K562 (cell line): ENCODE results near the gene POLRMT. TPM values are rescaled to one million over a fixed set of nuclear protein-coding genes. Genes with fewer than 3 reads are reported as not detected.
A peak's percentile ranks its signal among the peaks of the same experiment; 100 is the strongest.

Experiments
- ATF1 ChIP-seq, 2 experiments: fragments of 450-650 bp in 1 of 2; IDR thresholded peaks; 2 replicates each; pipeline ENCODE4 v1.6.1; 2016; ENCODE audit warnings: missing compliant biosample characterization in 1 of 2, missing genetic modification characterization in 1 of 2
- ATF2 ChIP-seq: sonication (generic); formaldehyde crosslinking; IDR thresholded peaks from 2 replicates; pipeline ENCODE4 v1.8.1; 2022; ENCODE audit warnings: missing genetic modification reagents
- BHLHE40 ChIP-seq: IDR thresholded peaks from 2 replicates; pipeline ENCODE4 v1.6.1; 2011; ENCODE audit warnings: low read length, improper control_type of control experiment
- EP400 ChIP-seq: fragments of 450-650 bp; IDR thresholded peaks from 2 replicates; pipeline ENCODE4 v1.6.1; 2017; ENCODE audit warnings: antibody characterized with exemption, mild to moderate bottlenecking, moderate library complexity
- HCFC1 ChIP-seq: IDR thresholded peaks from 2 replicates; pipeline ENCODE4 v1.6.1; 2012; ENCODE audit warnings: low read depth, low read length, improper control_type of control experiment
- HDGF ChIP-seq: fragments of 450-650 bp; IDR thresholded peaks from 2 replicates; pipeline ENCODE4 v1.6.1; 2016
- KLF10 ChIP-seq: fragments of 250-450 bp; sonication (Bioruptor Pico); IDR thresholded peaks from 2 replicates; pipeline ENCODE4 v1.6.1; 2021; ENCODE audit warnings: matching md5 sums
- MAFK ChIP-seq: IDR thresholded peaks from 2 replicates; pipeline ENCODE4 v1.6.1; 2011; ENCODE audit warnings: low read length, improper control_type of control experiment
- MTA3 ChIP-seq: fragments of 450-650 bp; formaldehyde crosslinking; IDR thresholded peaks from 2 replicates; pipeline ENCODE4 v1.6.1; 2017; ENCODE audit warnings: mild to moderate bottlenecking, borderline replicate concordance
- MYNN ChIP-seq, 2 experiments: sonication (generic); formaldehyde crosslinking in 1 of 2; IDR thresholded peaks; 2 replicates each; pipeline versions ENCODE4 v1.5.0 to v1.6.1; 2016 to 2020; ENCODE audit warnings: antibody characterized with exemption in 1 of 2, missing genetic modification reagents in 1 of 2
- NBN ChIP-seq: fragments of 450-650 bp; IDR thresholded peaks from 2 replicates; pipeline ENCODE4 v1.6.1; 2016; ENCODE audit warnings: low read depth, mild to moderate bottlenecking
- NFXL1 ChIP-seq: fragments of 450-650 bp; formaldehyde crosslinking; IDR thresholded peaks from 2 replicates; pipeline ENCODE4 v1.4.0; 2021; ENCODE audit warnings: mild to moderate bottlenecking
- PCBP1 ChIP-seq: fragments of 200-400 bp; formaldehyde crosslinking; IDR thresholded peaks from 2 replicates; pipeline ENCODE4 v1.6.1; 2018; ENCODE audit warnings: mild to moderate bottlenecking, low read depth, low read length; ENCODE audit not compliant: poor library complexity, severe bottlenecking
- POLR2B ChIP-seq: fragments of 450-650 bp; IDR thresholded peaks from 2 replicates; pipeline ENCODE4 v1.6.1; 2018; ENCODE audit warnings: low read depth; ENCODE audit not compliant: partially characterized antibody
- PREB ChIP-seq: sonication (generic); formaldehyde crosslinking; IDR thresholded peaks from 2 replicates; pipeline ENCODE4 v1.8.1; 2023; ENCODE audit warnings: mild to moderate bottlenecking, missing genetic modification reagents
- SMC3 ChIP-seq: conservative IDR thresholded peaks from 2 replicates; pipeline ENCODE4 v1.6.1; 2011; ENCODE audit warnings: low read depth, low read length, improper control_type of control experiment; ENCODE audit not compliant: insufficient read depth
- TAF1 ChIP-seq: IDR thresholded peaks from 2 replicates; pipeline ENCODE4 v1.6.1; 2011; ENCODE audit warnings: mild to moderate bottlenecking, low read length, moderate library complexity; ENCODE audit not compliant: insufficient read depth, control insufficient read depth, severe bottlenecking; ENCODE audit errors: extremely low read depth
- TRIM24 ChIP-seq, 2 experiments: fragments of 450-650 bp; IDR thresholded peaks; 2 replicates each; pipeline ENCODE4 v1.6.1; 2016
- ZBTB17 ChIP-seq: fragments of 450-650 bp; formaldehyde crosslinking; IDR thresholded peaks from 2 replicates; pipeline ENCODE4 v1.4.0; 2020; ENCODE audit warnings: mild to moderate bottlenecking
- ZFP30 ChIP-seq: fragments of 250-450 bp; sonication (Bioruptor Pico); IDR thresholded peaks from 2 replicates; pipeline ENCODE4 v1.8.0; 2022; ENCODE audit warnings: moderate library complexity, mild to moderate bottlenecking, inconsistent platforms, borderline replicate concordance
- ZNF212 ChIP-seq: fragments of 450-650 bp; formaldehyde crosslinking; IDR thresholded peaks from 2 replicates; pipeline ENCODE4 v1.4.0; 2020; ENCODE audit warnings: mild to moderate bottlenecking
- ZNF253 ChIP-seq: fragments of 250-450 bp; sonication (Bioruptor Pico); conservative IDR thresholded peaks from 2 replicates; pipeline ENCODE4 v1.6.1; 2021; ENCODE audit warnings: mild to moderate bottlenecking
- ZNF740 ChIP-seq, 3 experiments: fragments of 200-800 bp in 1 of 3; sonication (Bioruptor generic) in 1 of 3; sonication (generic) in 1 of 3; formaldehyde crosslinking in 1 of 3; IDR thresholded peaks; 2 replicates each; pipeline versions ENCODE4 v1.6.1 to v1.8.0; 2016 to 2022; ENCODE audit warnings: mild to moderate bottlenecking in 2 of 3, missing compliant biosample characterization in 2 of 3, missing genetic modification characterization in 2 of 3, missing genetic modification reagents in 1 of 3
- ZNF76 ChIP-seq: fragments of 250-450 bp; sonication (Bioruptor Pico); IDR thresholded peaks from 2 replicates; pipeline ENCODE4 v1.4.0; 2020; ENCODE audit warnings: mild to moderate bottlenecking, moderate library complexity, borderline replicate concordance
- ZNF766 ChIP-seq: fragments of 200-800 bp; sonication (Bioruptor generic); conservative IDR thresholded peaks from 2 replicates; pipeline ENCODE4 v1.6.1; 2016; ENCODE audit warnings: missing genetic modification characterization, missing compliant biosample characterization
- ZNF830 ChIP-seq: fragments of 250-450 bp; sonication (Bioruptor Pico); IDR thresholded peaks from 2 replicates; pipeline ENCODE4 v1.5.0; 2021; ENCODE audit warnings: mild to moderate bottlenecking
- polyA plus RNA-seq, 8 experiments: library from polyadenylated mRNA; depleted of rRNA in 4 of 8; stranded (reverse) in 5 of 8; unstranded in 3 of 8; fragments of >200 nt; fragmentation: Nextera tagmentation in 2 of 8; fragmentation: Illumina TruSeq in 1 of 8; extraction: Ambion mirVana in 2 of 8; extraction: Trizol in 1 of 8; gene quantifications; 2 replicates each; pipeline versions ENCODE4 v1.2.1 to v1.2.3, GENCODE V29; 2011 to 2014; ENCODE audit warnings: inconsistent platforms in 1 of 8, missing spikeins in 1 of 8
- total RNA-seq, 7 experiments: library from RNA; depleted of rRNA in 6 of 7; stranded (reverse); fragments of >200 nt in 6 of 7; fragmentation: Illumina TruSeq in 2 of 7; extraction: Trizol in 2 of 7; gene quantifications; 2 replicates each; pipeline versions ENCODE4 v1.2.1 to v1.2.3, GENCODE V29; 2011 to 2021; ENCODE audit warnings: low replicate concordance in 1 of 7

Gene POLRMT
- total and polyA plus RNA-seq, 9 of the 15 experiments (the other 6 are each of a cell fraction or from before 2014, with no cell fraction given), result 30.3 to 144 (median 68.0) TPM

GRCh38 chr19:584240-585001 is 48.9 kb downstream of the POLRMT start (continued):
- TF ChIP-seq ZNF740 (CRISPR knock-in tag; IDR thresholded peaks at IDR 0.05), result peak; percentile 19; the same call in 1 of the 2 replicates
- TF ChIP-seq ZNF740 (tag; IDR thresholded peaks at IDR 0.05), result no peak
- no peak for TF ChIP-seq ZNF76
- no peak for TF ChIP-seq EP400
- no peak for TF ChIP-seq TAF1
- TF ChIP-seq ATF2 (CRISPR knock-in tag), result no peak
- peak; percentile 56 for TF ChIP-seq MTA3
- no peak for TF ChIP-seq ZNF766 (CRISPR knock-in tag)
- TF ChIP-seq ZFP30 (CRISPR knock-in tag), result no peak
- no peak for TF ChIP-seq NFXL1 (CRISPR knock-in tag)
- peak; percentile 63 for TF ChIP-seq SMC3
- peak; percentile 8; the same call in 1 of the 2 replicates for TF ChIP-seq ZBTB17
- TF ChIP-seq BHLHE40, result peak; percentile 57
- TF ChIP-seq HDGF, result 0 out of 2 replicates have a peak, but pooled peaks have one; percentile 77
- TF ChIP-seq ZNF830 (CRISPR knock-in tag), result peak; percentile 65; the same call in 1 of the 2 replicates
- TF ChIP-seq KLF10 (CRISPR knock-in tag), result no peak
- no peak for TF ChIP-seq HCFC1
- TF ChIP-seq TRIM24 (IDR thresholded peaks at IDR 0.05), result peak in 1 of 2 experiments; percentile 40; a peak in 1 of 4 replicates
- peak; percentile 47 for TF ChIP-seq POLR2B
- TF ChIP-seq MYNN (IDR thresholded peaks at IDR 0.05), result peak; percentile 63
- no peak for TF ChIP-seq MYNN (CRISPR knock-in tag; IDR thresholded peaks at IDR 0.05)
- peak; percentile 36 for TF ChIP-seq PCBP1
- TF ChIP-seq ZNF253 (CRISPR knock-in tag), result no peak
- TF ChIP-seq ATF1 (CRISPR knock-in tag; IDR thresholded peaks at IDR 0.05), result no peak
- 0 out of 2 replicates have a peak, but pooled peaks have one; percentile 18 for TF ChIP-seq ATF1 (tag; IDR thresholded peaks at IDR 0.05)
- TF ChIP-seq PREB (CRISPR knock-in tag), result no peak
- no peak for TF ChIP-seq MAFK
- 0 out of 2 replicates have a peak, but pooled peaks have one; percentile 11 for TF ChIP-seq ZNF212 (CRISPR knock-in tag)
- 0 out of 2 replicates have a peak, but pooled peaks have one; percentile 39 for TF ChIP-seq NBN
